GM18507 (cell line): ENCODE data around the gene PYGO2.
"Not testable (repeated sequence)": the region's sequence is repeated elsewhere in the genome, so short reads cannot be mapped to it uniquely, and the experiment has no call there.

ENCODE experiments used
- DNase-seq: peaks from one replicate; pipeline ENCODE4 v3.0.0; 2011; ENCODE audit warnings: low read depth; ENCODE audit not compliant: insufficient read length; ENCODE audit errors: extremely low spot score
- FAIRE-seq: peaks from 2 replicates; lab custom pipeline; 2011; peaks lifted over from hg19 to GRCh38; lab: Jason Lieb, UNC

Gene PYGO2

GRCh38 chr1:154983776-154984466, 22.3 kb upstream of the PYGO2 start:
- DNase-seq (no peak), FAIRE-seq (no peak)

DNA sequence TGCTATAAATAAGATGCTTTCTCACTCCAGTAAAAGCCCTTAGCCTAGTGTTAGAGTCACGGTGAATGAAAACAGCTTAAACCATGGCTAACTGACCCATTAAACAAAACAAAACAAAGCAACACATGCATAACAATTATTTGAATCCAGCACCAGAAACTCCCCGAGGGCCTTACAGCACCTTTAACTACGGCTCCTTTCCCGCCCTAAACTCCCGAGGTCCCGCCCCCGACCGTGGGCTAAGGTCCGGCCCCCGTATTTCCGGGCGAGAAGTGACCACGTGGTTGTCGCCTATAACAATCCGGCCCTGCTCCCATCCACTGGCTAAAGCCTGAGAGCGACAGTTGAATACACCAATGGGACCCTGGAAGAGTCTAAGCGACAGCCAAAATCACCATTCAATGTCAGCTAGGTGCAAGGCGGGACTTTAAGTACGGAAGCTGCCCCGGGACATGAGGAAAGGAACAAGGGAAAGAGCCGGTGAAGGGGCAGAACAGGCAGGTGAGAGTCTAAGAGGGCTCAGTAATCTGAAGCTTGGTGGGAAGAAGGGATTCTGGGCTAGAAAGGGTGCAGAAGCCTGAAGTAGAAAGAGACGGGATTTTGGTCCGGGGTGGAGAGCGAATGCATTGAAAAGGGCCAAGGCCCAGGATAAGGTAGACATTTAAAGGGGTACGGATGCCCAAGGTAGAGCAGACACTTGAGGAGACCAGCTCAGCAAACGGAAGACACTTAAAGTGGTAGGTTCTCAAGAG, 21.5 kb upstream of the PYGO2 start, which contains the start of gene FLAD1:
TSS of gene FLAD1 (plus strand) at position 448 of the 752 bp plus-strand sequence. CDS start 351 bp downstream, outside the sequence.
- peak; percentile 94 for DNase-seq
- peak; percentile 95 for FAIRE-seq

GRCh38 chr1:154982341-154982740, 20.8 kb upstream of the PYGO2 start:
- FAIRE-seq: no peak
- no peak for DNase-seq

DNA sequence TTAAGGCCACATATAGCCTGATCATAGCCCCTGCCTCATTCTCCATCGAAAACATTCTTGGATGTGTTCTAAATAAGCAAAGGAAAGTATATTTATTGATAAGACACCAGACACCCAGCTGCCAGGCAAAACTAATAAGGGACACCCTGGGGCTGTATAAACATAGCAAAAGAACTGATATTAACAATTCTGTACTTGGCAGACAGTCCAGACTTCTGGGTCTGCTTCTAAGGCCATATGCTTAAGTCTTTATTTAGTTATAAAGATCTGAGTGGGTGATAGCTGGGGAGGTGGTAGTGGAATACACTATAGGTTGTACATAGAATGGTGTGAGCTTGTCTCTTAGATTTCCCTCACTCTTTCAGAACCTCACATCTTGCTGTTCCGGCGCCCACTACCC, 16.8 kb upstream of the PYGO2 start:
- FAIRE-seq: no peak
- DNase-seq: no peak

GRCh38 chr1:154977762-154978161, 16.2 kb upstream of the PYGO2 start:
- not testable (repeated sequence) for FAIRE-seq, DNase-seq

DNA sequence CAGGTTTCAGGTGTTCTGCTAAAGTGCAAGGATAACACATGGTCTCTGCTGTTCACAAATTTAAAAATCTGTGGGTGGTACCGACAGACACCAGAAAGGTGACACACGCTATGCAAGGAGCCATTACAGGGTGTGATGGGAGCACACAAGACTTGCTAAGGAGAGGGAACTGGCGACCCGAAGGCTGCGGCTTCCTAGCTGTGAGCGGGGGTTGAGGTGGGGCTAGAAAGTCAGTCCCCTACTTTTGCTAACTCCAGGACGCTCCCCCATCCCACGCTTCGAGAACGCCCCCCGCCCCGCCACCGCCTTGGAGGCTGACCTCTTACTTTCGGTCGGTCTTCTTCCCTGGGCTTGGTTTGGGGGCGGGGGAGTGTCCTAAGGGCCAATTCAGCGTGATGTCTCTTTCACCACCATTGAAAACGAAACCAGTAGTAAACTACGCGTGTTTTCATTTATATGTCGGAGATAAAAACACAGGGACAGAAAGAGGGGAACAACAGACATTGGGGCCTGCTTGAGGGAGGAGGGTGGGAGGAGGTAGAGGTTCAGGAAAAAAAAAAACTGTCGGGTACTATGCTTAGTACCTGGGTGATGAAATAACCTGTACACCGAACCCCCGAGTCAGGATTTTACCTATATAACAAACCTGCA, 14.0 kb upstream of the PYGO2 start:
- DNase-seq (no peak), FAIRE-seq (peak; percentile 76)

DNA sequence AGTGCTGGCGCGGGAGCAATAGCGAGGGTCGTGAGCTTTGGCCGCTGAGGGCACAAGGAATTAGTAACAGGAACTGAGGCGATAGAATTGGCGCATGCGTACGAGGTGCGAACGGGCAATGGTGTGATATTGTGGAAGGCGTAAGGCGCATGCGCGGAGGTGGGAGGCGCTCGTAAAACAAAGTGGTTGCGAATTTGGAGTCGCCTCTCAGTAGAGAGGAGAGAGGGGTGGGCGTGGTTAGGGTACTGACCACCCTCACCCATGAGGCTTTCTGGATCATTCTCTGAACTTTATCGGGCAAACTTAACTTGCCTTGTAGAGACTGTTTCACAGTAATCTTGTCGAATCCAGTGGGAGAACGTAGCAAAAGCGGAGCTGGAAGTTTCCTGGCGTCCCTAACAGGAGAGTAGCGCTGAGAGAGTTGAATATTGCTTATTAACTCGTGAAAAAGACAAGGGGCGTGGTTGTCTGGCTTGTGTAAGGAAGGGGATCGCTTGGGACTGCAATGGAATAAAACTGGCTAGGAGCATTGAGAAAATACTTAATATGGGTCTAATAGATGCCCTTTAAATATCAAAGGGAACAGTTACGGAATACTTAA, 13.3 kb upstream of the PYGO2 start:
- DNase-seq (peak; percentile 79), FAIRE-seq (no peak)

DNA sequence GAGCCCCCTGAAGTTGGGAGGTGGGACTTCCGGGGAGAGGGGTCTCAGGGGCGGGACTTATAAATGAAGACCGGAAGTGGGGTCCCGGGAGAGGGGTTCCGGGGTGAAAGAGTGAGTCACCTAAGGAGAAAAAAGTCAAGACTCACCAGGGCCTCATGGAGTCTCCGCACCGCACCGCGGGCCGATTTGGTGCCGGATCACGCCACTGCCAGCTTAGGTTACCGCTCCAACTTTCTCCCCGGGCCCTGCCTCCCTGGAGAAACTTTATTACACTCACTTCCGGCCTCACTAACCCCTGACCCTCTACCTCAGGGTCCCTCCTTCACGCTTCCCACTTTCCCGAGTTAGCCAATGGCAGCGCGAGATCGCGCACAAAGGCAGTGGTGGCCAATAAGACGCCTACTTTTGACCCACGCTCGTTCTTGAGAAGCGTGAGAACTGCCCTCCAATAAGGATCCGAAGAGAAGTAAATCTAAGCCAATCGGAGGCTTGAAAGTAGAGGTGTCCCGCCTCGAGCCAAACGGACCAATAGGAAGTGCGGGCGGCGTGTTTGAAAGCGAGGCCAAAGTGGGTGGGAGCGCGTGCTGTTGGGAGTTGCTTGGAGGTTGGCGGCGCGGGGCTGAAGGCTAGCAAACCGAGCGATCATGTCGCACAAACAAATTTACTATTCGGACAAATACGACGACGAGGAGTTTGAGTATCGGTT, 12.7 kb upstream of the PYGO2 start, which contains the start of gene CKS1B:
TSS of gene CKS1B (plus strand) at position 580 of the 706 bp plus-strand sequence. CDS start at position 645, 65 bp downstream.
- peak; percentile 88 for DNase-seq

DNA sequence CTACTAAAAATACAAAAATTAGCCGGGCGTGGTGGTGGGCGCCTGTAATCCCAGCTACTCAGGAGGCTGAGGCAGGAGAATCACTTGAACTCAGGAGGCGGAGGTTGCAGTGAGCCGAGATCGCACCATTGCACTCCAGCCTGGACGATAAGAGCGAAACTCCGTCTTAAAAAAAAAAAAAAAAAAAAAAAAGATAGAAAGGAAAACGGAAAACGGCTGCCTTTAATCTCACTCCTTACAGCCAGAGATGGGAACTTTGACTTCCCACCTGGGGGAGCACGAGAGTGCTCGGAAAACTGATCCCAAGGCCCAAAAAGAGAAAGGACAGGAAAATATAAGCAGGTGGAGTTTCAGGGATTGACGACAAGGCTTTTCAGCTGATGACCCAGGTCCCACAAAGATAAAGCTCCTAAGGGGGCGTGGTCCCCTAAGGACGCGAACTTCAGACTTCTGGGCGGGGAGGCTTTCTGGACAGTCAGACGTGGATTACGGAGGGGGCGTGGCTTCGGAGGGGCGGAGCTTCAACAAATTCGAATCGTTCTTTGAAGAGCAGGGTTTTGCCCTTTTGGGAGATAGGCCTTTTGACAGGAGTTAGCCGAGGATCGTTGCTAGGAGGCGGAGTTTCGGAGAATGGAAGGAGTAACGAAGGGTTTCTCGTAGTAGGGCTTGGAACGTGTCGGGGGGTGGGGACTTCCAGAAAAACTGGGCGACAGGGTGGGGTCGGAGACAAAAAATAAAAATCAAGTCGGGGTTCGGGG, 11.9 kb upstream of the PYGO2 start:
- FAIRE-seq: no peak
- peak; percentile 71 for DNase-seq

More for the DNA sequence above, 12.7 kb upstream of the PYGO2 start, which contains the start of gene CKS1B:
- peak; percentile 98 for FAIRE-seq

DNA sequence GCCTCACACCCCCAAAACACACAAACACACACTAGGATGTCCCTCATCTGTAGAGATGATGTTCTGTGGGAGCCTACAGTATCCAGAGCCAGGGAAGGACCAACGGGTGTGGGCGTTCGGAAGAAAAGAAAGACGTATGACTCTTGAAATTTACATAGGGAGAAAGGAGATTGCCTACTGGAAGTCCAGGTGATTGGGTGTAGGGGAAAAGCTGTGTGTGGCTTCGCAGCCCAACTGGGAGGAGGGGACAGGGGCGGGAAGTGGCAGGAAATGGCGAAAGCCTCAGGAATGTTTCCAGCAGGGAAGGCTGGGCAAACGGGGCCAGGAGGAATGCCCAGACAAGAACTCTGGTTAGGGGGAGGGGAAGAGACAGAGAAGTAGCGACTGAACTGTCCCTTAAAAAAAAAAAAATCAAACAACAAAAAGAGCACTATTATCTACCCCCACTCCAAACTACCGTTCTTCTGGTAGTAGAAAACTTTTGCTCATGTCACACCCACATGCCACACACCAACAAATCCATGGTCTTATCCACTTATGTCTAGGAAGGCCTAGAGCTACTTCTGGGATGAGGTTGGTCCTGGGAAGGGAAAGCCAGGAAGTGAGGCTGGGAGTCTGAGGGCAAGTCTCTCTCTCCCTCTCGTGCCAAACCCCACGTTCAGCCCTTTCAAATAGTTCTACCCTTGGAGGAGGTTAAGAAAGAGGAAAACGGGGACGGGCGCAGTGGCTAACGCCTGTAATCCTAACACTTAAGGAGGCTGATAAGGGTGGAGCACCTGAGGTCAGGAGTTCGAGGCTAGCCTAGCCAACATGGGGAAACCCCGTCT, 11.1 kb upstream of the PYGO2 start:
- FAIRE-seq (no peak), DNase-seq (no peak)

GRCh38 chr1:154972213-154972516, 10.6 kb upstream of the PYGO2 start:
- DNase-seq (no peak), FAIRE-seq (no peak)

DNA sequence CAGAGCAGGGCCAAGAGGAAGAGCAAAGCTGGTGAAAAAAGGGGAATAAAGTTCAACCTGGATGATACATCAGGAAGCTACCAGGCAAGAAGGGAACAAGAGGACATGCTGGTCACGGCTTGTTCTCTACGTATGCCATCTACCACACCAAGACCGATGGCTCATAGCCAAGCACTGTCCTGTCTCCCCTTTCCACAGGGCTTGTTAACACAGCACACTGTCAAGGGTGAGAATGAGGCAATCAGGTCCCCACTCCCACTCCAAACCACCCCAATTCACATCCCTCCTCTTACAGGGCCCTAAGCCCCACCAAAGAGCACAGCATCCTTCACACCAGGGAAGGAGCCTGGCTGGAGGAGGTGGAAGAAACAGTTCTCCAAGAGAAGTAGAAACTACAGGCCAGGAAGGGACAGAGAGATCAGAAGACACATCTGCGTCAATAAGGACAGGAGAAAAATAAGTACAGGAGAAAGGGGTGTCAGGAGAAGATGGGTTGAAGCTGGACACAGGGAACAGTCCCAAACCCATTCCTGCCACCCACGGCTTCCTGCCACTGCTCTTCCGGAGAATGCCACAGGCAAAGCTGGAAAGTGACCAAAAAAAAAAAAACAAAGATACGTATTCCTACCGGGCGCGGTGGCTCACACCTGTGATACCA, 9.9 kb upstream of the PYGO2 start:
- DNase-seq: no peak
- no peak for FAIRE-seq

GRCh38 chr1:154970631-154971340, 9.2 kb upstream of the PYGO2 start, which contains the start of gene SHC1:
SHC1 (minus strand) TSS chr1:154970747; CDS start chr1:154970526, 221 bp downstream.
- FAIRE-seq (no peak), DNase-seq (no peak)

DNA sequence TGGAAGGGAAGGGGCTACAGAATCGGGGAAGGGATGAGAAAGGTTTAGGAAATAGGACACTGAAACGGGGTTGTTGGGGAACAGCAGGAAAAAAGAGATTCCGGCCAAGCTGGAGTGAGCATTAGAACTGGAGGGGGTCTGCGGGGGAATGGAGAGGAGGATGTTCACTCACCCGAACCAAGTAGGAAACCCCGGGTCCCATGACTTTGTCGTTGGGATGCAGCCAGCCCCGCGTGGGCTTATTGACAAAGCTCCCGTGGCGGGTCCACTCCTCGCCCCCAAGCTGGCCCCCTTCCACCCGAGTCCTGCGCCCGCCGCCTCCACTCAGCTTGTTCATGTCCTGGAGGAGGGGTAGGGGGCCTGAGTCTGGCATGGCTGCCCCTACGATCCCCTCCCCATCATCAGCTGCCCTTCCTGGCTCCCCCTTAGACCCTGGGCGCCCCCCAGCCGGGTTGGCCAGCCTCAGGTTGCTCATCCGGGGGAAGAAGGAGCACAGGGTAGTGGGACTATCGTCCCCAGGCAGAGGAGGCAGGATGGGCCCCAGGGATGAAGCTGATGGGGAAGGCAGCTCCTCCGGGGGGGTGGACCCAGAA, 8.4 kb upstream of the PYGO2 start:
- FAIRE-seq (no peak), DNase-seq (no peak)

DNA sequence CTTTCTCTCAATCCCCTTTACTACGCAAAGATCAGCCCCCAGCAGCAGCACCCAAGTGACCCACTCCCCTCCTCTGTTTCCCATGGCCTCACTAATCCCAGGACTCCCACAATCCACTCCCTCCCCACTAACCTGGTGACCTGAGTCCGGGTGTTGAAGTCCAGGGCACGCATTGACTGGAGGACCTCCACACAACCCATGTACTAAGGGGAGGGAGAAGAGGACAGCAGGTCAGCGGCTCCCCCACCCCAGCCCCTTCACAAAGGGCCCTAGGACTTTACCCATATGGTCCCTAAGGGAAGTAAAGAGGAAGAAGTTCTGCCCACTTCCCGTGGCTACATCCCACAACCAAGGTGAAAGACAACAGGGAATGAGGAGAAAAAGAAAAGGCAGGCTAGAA, 7.7 kb upstream of the PYGO2 start:
- DNase-seq: no peak
- no peak for FAIRE-seq

DNA sequence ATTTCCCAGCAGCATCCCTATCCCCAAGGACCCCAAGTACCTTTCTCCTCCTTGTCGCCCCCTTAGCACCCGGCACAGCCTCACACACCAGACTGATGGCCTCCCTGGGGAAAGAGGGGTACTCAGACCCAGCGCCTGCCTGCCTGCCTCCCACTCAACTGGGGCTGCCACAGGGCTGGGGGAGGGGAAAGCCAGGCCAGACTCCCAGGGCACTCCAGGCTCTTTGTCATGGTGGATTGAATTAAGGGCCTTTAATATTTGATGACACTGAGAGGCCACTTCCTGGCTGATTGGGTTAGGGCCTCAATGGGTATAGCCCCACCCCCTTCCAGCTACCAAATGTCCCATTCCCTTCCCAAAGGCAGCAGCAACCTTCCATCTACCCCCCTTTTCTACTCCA, 7.1 kb upstream of the PYGO2 start:
- FAIRE-seq: no peak
- DNase-seq: no peak
